GM12891 (cell line): ENCODE data around the gene UQCR11.

Experiments used
- POLR2A ChIP-seq: IDR thresholded peaks from 2 replicates; pipeline ENCODE4 v1.6.1; 2011; ENCODE audit warnings: low read depth, low read length, control low read depth
- POLR2AphosphoS5 ChIP-seq: IDR thresholded peaks from 2 replicates; pipeline ENCODE4 v1.6.1; 2011; ENCODE audit warnings: low read depth, low read length, control low read depth
- POU2F2 ChIP-seq: IDR thresholded peaks from 2 replicates; pipeline ENCODE4 v1.6.1; 2011; ENCODE audit warnings: low read depth, mild to moderate bottlenecking, control low read depth, low read length, moderate library complexity
- SPI1 ChIP-seq: IDR thresholded peaks from 2 replicates; pipeline ENCODE4 v1.6.1; 2011; ENCODE audit warnings: low read depth, low read length, control low read depth
- TAF1 ChIP-seq: IDR thresholded peaks from 2 replicates; pipeline ENCODE4 v1.6.1; 2011; ENCODE audit warnings: low read depth, low read length, control low read depth

DNA sequence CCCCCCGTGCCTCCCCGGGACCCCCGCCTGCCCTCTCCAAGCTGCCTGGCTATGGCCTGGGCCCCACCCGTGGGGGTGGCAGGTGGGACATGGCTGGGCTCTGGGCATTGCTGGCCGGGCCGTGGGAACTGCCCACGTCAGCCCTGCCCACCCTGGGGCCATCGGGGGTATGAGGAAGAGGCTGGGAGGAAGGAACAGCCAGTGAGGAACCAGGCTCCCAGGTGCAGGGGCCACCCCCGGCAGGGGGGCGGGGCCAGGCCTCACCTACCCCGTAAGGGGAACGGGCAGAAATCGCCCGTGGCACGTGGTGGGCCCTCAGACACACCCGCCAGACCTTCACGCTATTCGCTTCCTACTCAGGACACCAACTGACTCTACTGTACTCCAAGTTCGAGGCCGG lies 24.8 kb upstream of the UQCR11 start:
- TF ChIP-seq POLR2A = no peak
- no peak for TF ChIP-seq POLR2AphosphoS5
- TF ChIP-seq TAF1 = no peak
- TF ChIP-seq SPI1 = no peak
- no peak for TF ChIP-seq POU2F2
